K562 treated with DMSO at 1 percent for 24 hours (cell line): ENCODE measurements around the gene ETV3. TPM values are rescaled to one million over a fixed set of nuclear protein-coding genes. Genes with fewer than 3 reads are reported as not detected.

Experiments
- total RNA-seq: library from RNA; unstranded; fragments of 300-600 nt; gene quantifications from 2 replicates; pipeline ENCODE4 v1.2.3, GENCODE V29; 2022; ENCODE audit warnings: low read depth; ENCODE audit not compliant: insufficient read depth

ETV3 gene
- 9.0 and 10.7 TPM in 2 replicates for total RNA-seq

GRCh38 chr1:157138220-157139051 is at the start of gene ETV3:
ETV3 (minus strand) TSS chr1:157138395; CDS start chr1:157136352, 2,043 bp downstream.

GRCh38 chr1:157099633-157100009 is 38.6 kb downstream of the ETV3 start, which contains the start of gene ETV3L:
ETV3L (minus strand) TSS chr1:157099808; CDS start chr1:157099523, 285 bp downstream.

Other genes starting within 250 kb of the ETV3 start
- gene PEAR1, start 244.7 kb downstream of the ETV3 start, total RNA-seq = 4.9 and 5.1 TPM in 2 replicates
- gene LRRC71, start 217.8 kb downstream of the ETV3 start, total RNA-seq = 0.32 and 0.36 TPM in 2 replicates
- 19.1 and 19.2 TPM in 2 replicates for gene ARHGEF11, start 92.7 kb downstream of the ETV3 start, total RNA-seq
- gene ETV3L, start 38.6 kb downstream of the ETV3 start, total RNA-seq = not detected in 2 replicates